ENCODE results near the gene PARD3B.

The PARD3B gene

DNA sequence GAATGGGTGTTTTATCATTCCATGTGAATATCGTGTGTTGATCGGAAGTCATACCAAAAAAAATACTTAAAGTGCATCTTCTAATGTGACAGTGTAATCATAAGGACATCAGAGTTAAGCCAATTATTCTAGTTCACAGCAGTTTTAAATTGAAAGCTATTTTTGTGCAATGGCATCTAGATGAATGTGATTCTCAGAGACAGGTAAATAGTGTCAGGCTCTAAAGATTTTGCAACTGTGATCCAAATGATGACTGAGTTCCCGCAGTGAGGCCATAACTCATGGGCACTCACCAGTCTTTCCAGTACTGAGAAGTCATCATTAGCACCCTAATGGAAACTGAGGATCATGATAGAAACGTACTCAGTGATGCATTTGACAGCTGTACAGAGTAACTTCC is 542.6 kb downstream of the PARD3B start:
- DNase-seq = no peak

DNA sequence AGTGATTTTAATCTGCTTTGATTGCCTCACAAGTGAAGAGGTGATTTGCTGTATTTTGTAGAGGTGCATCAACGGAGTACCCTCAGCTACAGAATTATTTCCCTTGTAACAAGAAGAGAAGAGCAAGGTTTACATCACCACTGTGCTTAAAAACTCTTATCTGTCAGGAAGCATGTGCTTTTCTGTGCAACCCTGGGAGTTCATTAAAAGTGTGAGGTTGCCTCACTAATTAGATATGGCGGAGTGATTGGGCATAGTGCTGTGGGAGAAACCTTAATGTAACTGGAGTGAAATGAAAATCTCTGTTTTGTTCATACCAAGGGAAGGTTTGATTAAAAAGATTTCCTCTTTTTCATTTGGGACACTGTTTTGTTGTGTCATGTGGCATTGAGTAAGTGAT is 544.7 kb downstream of the PARD3B start:
- no peak for DNase-seq

DNA sequence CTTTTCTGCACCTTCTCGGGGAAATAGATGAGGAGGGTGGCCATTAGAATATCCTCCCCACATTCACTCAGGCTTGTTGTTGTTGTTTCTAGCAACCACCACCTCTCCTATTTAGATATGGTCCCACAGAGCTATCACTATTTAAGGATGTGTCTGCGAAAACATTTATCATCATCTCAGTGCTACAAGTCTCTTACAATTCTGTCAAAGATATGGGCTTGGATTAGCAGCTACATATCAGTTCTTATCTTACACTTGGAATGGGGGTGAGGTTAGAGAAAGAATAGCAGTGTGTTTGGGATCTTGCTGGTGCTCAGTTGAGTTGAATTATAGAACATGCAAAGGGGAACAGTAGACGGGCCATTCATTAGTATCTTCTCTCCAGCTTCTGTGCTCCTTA is 546.1 kb downstream of the PARD3B start:
- no peak for DNase-seq

DNA sequence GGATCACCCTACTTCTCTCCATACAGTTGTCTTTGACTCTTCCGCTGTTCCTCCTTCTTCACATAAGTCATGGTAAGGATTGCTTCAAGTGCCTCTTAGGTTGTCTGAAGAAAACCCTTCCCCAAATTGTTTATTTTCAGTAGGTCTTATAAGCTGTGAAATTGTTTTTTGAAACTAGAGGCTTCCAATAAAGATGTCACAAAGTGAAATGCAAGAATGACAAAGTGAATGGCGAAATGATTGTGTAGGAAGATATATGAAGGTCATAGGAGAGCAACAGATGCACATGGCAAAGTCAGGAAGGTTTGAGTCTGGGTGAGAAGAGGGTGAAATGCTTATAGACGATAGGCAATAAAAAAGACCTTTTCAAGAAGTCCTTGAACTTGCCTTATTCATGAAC is 548.8 kb downstream of the PARD3B start:
- no peak for DNase-seq

DNA sequence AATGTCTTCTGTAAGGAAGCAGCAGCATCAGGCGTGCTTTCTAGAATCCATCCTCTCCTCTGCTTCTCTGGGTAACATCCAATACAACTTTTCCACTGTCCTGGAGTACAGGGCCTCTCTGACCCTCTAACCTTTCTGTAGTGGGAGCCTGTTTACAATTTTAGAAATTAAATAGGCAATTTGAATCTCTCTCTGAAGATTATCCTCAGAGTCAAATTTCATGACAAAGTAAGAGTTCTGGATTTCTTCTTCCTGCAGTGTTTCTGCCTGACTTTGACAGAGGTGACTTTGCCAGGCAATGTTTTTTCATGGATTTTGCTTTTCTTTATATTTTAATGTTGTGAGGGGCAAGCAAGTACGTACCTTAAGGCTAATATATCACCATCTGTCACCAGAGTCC is 558.4 kb downstream of the PARD3B start:
- DNase-seq = no peak

DNA sequence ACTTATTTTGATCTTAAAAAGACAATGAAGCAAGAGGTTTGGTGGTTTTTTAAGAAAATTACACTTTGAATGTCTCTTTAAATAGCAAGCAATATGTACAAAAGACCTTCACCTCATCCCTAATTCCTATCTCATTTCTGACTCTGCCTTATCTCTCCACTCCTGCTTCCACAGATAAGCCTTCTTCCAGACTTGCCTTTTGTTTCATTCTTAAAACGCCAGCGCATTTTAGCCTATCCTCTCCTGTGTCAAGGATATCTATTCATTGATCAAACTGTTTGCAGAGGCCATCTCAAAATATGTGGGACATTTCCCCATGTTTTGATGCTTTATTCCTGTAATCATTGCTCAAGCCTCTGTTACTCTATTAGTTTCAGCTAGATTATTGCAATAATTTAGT is 562.5 kb downstream of the PARD3B start:
- DNase-seq = no peak

DNA sequence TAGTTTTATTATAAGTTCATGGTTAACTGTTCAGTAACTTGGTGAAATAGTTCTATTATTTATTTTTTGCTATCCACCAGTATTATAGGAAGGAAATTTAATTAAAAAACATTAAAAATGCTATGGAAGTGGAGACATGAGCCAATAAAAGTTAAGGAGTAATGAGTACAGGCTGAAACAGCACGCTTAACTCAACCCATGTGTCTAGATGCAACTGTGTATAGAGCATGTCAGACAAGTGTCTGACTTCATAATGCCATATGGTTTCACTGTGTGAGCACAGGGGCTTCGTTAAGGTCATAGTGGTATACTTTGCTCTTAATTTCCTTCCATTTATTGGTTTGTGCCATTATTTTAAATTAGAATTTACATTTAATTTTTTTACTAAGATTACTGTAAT is 570.2 kb downstream of the PARD3B start:
- no peak for DNase-seq

DNA sequence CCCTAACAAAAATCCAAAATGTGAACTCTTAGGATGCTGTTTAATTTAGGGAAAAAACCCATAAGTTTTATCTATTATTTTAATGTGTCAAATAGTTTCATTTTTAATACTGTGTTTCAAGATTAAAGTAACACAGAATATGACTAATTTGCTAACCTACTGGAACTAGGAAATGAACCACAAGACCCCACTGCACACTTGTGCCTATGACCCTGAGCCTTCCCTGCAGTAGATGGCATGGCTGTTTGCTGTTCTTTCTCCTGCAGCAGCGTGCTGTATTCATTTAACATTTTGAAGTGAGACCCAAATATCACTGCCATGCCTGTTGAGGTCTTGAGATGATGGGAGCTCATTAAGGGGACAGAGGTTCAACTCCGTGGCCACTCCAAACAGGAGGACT is 571.9 kb downstream of the PARD3B start:
- DNase-seq = no peak

DNA sequence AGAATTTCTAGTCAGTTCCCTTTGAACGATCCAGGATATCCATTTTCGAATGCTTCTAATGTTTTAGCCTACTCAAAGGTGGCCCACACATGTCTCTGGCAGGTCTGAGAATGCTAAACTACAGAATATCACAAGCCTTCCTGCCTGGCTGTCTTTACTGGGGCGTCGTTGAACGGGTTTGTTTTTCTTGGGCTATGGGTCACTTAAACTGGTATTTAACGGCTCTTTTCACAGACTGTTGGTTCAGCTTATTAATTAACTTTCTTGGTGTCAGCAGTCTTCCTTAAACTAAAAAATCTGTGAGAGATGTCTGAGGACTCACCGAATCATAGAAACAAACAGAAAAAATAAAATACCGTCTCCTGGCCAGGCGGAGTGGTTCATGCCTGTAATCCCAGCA is 573.9 kb downstream of the PARD3B start:
- no peak for DNase-seq

DNA sequence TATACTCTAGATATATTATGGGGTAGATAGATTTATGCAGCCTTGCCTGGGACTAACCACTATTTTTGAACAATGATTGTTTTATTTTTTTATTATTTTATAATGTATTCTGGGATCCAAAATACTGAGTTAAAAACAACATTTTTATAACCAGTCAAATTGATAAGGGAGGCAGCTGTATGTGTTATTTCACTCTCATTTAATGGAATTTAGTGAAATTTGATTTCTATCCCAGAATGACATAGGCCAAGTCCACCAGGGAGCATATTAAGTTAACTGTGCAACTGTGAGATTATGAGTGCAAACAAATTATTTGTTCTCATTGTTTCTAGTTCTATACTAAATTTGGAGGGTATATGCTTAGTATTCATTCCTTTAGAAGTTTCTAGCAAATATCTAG is 583.5 kb downstream of the PARD3B start:
- DNase-seq = no peak

DNA sequence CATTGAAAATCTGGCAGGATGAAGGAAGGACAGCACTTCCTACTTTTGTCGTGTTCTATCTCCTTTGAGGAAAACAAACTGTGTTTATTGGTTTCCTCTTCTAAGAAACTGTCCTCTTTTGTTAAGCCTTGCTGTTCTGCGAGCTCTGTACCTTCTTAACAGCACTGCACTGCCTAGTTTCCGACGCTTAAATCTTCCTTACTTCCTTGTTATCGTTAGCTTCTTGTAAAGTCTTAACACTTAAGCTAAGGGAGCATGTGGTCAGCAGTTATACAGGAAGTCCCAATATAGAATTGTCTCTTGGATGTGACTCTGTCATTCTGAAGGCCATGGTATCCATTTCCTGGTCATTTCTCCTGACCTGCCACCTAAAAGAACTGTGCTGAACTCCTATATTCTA is 584.3 kb downstream of the PARD3B start:
- DNase-seq = no peak

DNA sequence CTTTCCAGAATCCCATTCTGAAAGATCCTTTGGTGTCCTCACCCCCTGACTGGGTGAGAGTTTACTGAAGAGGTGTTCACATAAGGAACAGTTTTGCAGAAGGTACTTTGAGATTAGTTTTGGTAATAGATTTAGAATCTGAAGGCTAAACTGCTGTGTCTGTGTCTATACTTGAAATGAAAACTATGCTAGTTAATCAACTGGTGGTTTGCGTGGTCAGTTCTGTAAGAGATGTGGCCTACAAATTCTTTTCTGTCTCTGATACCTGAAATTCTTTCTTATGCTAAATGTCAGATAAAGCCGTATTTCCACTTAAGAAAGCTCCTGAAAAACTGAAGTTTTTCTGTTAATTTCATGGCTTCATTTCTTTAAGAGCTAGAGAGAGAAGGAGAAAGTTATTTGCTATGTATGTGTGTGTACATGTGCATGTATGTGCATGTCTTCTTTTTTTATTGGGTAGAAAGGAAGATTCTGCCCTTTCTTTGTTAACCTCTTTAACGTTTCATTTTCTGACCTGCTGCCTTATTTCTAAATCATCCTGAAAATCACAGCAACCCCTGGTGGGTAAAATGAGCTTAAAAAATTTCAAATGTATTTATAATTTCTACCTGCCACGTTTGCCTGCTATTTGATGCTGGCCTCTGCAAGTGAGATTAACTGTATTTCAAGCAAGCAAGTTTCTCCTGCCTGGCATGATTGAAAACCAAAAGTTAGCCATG is 585.0 kb downstream of the PARD3B start:
- DNase-seq = no peak

DNA sequence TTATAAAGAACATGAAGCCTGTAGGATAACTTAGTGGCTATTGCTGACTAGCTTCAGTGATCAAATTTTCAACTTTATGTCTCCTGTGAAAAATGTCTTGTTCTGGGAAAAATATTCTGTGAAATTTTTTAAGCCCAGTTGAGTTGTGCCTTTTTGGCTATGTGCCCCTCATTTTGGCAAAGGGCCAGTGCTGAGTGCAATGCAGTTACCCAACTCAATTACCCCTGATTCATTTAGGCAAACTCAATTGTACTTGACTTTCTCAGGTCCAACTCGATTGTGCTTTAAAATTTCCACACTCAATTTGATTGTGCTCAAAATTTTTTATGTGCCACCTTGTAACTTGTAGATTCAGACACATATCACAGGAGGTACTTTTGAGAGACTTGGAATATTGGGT is 588.3 kb downstream of the PARD3B start:
- DNase-seq = no peak

DNA sequence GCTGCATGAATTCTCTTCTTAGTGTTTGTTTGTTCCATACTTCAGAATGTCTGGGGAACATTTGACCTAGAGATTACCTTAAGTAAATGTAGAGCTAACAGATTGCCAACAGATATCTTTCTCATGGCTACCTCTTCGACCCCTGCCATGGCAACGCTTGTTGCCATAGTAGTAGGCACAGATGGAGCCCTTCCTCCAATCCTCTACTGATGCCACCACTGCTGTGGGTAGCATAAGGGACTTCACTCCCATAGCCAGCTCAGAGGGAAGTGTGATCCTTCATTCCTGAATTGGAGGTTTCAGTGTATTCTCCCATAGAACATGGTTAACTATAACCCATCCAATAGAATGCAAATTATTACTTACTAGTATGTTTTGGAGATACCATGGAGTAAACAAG is 593.5 kb downstream of the PARD3B start:
- DNase-seq = no peak

DNA sequence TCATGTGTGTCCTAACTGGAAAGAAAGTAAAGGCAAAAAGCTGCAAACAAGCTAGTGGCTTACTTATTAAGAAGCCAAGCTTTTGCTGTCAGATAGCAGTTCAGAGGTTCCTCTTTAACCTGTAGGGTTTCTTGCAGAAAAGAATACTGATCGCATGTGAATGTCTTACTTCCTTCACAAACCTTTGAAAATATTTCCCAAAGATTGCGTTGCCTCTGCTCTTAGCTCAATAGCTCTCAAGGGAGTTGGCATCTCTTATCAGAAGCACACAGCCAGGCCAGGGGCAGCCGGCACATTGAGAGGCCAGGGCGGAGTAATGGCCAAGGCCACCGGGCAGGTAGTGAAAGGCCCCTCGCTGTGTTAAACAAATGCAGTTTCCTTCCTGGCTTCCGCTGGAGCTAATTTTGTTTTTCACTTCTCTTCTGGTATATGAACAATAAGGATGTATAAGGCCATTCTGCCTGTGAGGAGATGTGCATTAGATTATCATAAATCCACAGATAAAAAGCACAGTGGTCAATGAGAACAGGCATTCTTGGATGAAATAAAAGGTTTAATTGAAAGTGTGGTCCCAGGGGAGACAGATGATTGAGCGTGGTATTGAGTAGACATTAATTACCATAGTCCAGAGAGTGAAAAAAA is 594.7 kb downstream of the PARD3B start:
- no peak for DNase-seq

DNA sequence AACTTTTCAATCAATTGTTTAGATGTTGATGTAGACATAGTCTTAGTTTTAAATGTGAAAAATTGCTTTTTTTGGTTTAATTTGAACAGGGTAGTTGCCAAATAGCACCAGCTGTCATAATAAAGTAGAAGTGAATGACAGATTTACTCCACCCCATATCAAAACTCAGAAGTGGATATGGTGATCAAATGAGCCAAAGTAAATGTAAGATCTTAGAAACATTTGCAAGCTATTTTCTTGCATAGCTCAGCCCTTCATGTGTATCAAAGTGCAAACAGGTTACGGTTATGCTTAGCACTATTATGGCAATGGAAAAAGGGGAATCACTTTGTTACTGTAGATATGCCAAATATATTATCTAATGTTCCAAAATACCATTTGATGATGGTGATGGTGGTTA is 596.1 kb downstream of the PARD3B start:
- no peak for DNase-seq

DNA sequence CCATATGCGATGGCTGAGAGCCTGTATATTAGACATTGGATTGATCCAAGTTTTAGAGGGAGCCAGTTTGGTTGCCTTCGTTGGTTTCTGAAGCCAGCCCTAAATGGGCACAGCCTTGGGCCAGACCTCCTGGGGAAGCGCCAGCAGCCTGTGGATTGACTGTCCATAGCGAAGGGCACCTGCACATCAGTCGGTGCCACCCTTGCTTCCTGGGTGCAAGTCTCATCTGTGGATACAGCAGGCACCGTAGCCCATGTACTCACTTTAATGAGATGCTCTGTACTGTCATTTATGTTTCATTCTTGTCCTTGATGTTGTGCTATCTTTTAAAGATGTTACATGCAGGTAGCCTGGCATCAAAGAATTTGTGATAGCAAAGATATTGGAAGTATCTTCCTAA is 600.6 kb downstream of the PARD3B start:
- DNase-seq = no peak

DNA sequence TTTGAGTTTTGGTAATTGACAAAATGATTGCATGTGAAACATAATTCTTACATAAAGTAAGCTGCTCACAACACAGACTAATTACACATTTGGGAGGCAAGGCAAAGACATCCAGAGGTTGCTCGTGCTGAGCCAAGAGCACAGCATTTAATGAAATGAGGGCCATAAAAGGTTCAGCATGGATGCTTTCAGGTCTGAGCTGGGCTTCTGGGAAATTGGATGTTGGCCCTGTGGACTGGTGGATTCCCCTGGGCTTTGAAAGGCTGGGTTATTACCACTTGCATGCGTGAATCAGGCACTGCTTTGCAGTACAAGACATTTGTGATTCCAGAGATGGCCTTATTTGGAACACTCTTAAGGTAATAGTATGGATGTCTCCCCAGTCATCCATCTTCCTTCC is 603.5 kb downstream of the PARD3B start:
- DNase-seq = no peak

DNA sequence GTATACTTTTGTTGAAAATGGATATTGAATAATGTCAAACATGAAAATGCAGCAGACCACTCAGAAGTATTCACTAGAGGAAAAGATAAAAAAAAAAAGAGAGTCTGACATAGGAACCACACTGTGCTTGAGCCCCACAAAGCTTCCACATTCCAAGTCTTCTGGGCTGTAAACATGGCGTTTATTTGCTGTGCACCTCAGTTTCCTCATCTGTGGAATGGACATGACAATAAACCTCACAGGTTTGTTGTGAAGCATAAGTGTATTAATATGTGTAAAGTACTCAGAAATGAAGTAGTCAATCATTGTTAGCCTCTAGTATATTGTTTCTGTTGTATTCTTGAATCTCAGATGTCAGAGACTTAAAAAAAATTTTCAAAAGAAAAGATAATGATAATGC is 611.2 kb downstream of the PARD3B start:
- DNase-seq = no peak

DNA sequence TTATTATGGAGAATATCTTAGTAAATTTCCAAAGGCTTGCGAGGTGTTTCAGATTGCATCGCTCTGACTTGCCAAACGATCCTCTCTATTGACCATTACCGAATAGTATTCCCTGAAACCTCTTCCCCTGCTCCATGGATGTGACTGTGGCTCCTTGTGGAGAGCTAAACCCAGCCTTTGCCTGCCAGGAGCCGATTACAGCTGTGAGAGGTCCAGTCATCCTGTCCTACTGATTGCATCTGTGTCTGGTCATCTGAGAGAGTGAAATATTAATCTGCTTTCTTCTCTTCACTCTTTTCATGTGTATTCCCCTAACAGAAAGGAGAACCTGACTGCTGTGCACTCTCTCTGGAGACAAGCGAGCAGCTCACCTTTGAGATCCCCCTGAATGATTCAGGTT is 613.1 kb downstream of the PARD3B start:
- no peak for DNase-seq

DNA sequence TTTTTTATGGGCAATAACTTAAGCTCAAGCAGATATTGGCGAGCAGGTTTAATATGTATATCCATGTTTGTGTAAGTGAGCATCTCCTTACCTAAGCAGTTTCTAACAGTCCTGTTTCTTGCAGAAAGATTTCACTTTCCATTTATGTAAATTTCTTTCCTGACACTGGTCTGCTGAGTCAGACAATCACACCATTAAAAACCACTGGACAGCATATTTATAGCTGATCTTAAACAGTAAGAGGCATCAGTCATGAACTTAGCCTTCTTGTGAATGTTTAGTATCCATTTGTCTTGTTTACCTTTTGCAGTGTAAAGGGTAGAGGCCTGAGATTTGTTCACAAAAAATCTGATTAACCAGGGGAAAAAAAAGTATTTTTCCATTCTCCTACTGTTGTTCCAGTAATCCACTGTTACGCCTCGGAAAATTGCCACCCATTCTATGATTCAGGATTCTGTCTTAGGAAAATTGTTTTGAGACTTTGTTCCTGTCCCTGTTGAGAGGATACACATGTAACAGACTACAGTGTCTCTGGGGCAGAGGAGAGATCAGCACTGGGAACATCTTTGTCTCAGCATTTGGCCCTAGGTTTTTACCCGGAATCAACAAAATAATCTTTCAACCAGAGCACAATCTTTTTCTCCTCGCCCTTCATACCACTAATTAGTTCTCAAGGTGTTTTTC is 616.0 kb downstream of the PARD3B start:
- DNase-seq = no peak

DNA sequence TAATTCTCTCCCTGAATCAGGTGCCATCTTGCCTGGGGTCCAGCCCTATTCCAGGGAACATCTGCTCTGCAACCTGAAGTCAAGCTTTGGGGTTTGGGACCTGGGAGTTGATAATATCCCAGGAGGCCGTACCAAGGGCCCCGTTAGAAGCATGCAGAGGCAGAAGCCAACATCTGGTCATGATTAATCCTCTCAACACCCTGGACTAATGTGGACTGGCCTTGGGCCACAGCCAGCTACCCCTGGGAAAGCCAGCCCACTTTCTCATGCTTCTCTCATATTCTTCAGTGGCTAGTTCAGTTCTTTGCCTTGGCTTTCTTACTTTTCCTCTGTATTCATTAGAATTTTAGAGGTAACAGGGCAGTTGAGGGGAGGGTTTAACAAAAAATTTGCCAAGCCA is 621.5 kb downstream of the PARD3B start:
- no peak for DNase-seq

DNA sequence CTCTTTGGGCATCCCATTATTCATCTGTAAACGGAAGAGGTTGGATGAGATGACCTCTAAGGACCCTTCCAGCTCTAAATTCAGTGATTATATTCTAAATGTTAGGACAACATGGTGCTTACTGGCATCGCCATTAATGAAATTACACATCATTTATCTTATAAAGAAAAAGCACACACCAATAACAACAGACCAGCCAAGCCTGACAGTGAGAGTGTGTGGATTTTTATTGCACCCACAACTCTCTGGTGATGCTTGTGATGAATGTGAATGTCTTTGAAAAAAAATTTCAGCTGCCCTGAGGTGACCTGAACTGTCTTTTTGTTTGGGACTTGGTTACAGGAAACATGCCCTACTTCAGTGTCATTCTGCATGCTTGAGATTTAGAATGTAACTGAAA is 623.7 kb downstream of the PARD3B start:
- DNase-seq = no peak

DNA sequence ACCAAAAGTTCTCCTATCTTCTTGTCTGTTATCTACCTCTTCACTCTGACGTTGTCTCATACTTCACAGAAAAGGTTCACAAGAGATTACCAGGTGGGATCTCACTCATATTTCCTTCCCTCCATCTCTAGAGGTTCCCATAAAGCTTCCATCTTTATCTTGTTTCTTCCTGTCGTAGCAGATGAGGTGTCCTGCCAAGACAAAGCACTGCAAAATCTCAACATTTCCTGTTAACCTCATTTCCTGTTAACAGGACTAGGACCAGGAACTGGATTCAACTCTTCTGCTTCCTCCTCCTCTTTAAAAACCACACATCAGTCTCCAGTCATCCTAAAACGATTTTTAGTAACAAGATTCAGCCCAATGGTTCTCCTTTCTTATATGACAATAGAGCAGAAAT is 624.2 kb downstream of the PARD3B start:
- no peak for DNase-seq

DNA sequence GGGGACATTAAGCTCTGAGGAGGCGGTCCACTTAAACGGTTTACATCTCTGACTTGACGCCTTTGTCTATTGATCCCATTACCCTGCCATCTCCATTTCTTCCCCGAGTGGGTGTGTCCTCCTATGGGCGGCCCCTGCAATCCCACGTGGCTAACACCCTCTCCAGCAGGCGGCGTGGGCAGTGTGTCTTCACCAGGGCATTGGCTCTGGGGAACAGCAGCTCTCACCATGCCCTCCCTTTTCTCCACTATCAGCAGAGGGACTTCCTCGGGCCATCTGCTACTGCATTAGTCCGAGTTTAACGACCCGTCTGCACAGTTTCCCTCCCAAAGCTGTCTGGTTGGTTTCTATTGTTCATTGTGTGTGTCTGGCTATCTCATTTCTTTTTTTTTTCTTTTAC is 625.1 kb downstream of the PARD3B start:
- DNase-seq = no peak

Measured in cortex of kidney (tissue), 1 donor.